WTC11 (cell line): ENCODE measurements around the gene RBM20. TPM values are rescaled to one million over a fixed set of nuclear protein-coding genes. Genes with fewer than 3 reads are reported as not detected.

Source experiments
- ATAC-seq: fragments of 200-7000 bp; cut with Tn5 transposase; 2 replicates; pipeline ENCODE4 v1.10.0; 2021; ENCODE audit warnings: mild to moderate bottlenecking, moderate library complexity
- CTCF ChIA-PET: fragments of 300-600 bp; sonication (Branson Sonifier 250); formaldehyde crosslinking; loops from one replicate; lab custom pipeline; 2021; ENCODE audit warnings: antibody characterized with exemption; lab: Charles Lee
- POLR2A ChIA-PET: fragments of 350-600 bp; sonication (Branson Sonifier 250); formaldehyde crosslinking; loops from one replicate; lab custom pipeline; 2021; ENCODE audit warnings: antibody characterized with exemption; lab: Charles Lee
- DNase-seq: peaks from one replicate; pipeline ENCODE4 v3.0.0; 2021; ENCODE audit warnings: low spot score
- H3K27ac Mint-ChIP-seq: 2 replicates; pipeline ENCODE4 v1.8.0; 2021; ENCODE audit warnings: mixed read lengths
- H3K27me3 Mint-ChIP-seq: 2 replicates; pipeline ENCODE4 v1.8.0; 2021; ENCODE audit warnings: low read depth, mild to moderate bottlenecking, moderate library complexity, mixed read lengths
- H3K36me3 Mint-ChIP-seq: 2 replicates; pipeline ENCODE4 v1.8.0; 2021; ENCODE audit warnings: mixed read lengths
- H3K4me1 Mint-ChIP-seq: 2 replicates; pipeline ENCODE4 v1.8.0; 2022; ENCODE audit warnings: mixed read lengths
- H3K4me3 Mint-ChIP-seq: 2 replicates; pipeline ENCODE4 v1.8.0; 2021; ENCODE audit warnings: mild to moderate bottlenecking, moderate library complexity, mixed read lengths
- H3K9me3 Mint-ChIP-seq: 2 replicates; pipeline ENCODE4 v1.8.0; 2021; ENCODE audit warnings: mixed read lengths
- EMX1 ChIP-seq: fragments of 250-450 bp; sonication (Bioruptor Pico); IDR thresholded peaks from 2 replicates; pipeline ENCODE4 v1.8.0; 2021; ENCODE audit warnings: mild to moderate bottlenecking
- FOXK1 ChIP-seq: sonication (generic); formaldehyde crosslinking; IDR thresholded peaks from 2 replicates; pipeline ENCODE4 v1.8.0; 2022; ENCODE audit warnings: mild to moderate bottlenecking, moderate library complexity, missing genetic modification reagents
- FOXP1 ChIP-seq: sonication (generic); formaldehyde crosslinking; IDR thresholded peaks from 2 replicates; pipeline ENCODE4 v1.8.0; 2022; ENCODE audit warnings: missing genetic modification reagents, mild to moderate bottlenecking, moderate library complexity, borderline replicate concordance
- GABPB1 ChIP-seq: sonication (generic); formaldehyde crosslinking; IDR thresholded peaks from 2 replicates; pipeline ENCODE4 v1.8.1; 2023; ENCODE audit warnings: mild to moderate bottlenecking, missing genetic modification reagents
- NFYB ChIP-seq: sonication (generic); formaldehyde crosslinking; conservative IDR thresholded peaks from 2 replicates; pipeline ENCODE4 v1.8.0; 2022; ENCODE audit warnings: low read depth, missing genetic modification reagents
- NR2C2 ChIP-seq: sonication (generic); formaldehyde crosslinking; IDR thresholded peaks from 2 replicates; pipeline ENCODE4 v1.8.0; 2022; ENCODE audit warnings: mild to moderate bottlenecking, missing genetic modification reagents
- ZNF232 ChIP-seq: sonication (generic); formaldehyde crosslinking; IDR thresholded peaks from 2 replicates; pipeline ENCODE4 v1.8.0; 2022; ENCODE audit warnings: mild to moderate bottlenecking, missing genetic modification reagents
- total RNA-seq: library from RNA; stranded (reverse); gene quantifications from 3 replicates; pipeline ENCODE4 v1.2.3, GENCODE V29; 2021
- TF ChIP-seq, protein P1 (sequence below): sonication (generic); formaldehyde crosslinking; IDR thresholded peaks from 2 replicates; pipeline ENCODE4 v1.8.1; 2023; ENCODE audit warnings: mild to moderate bottlenecking, moderate library complexity, missing genetic modification reagents
- TF ChIP-seq, protein P2 (sequence below): sonication (generic); formaldehyde crosslinking; IDR thresholded peaks from 2 replicates; pipeline ENCODE4 v1.8.0; 2022; ENCODE audit warnings: mild to moderate bottlenecking, missing genetic modification reagents
- TF ChIP-seq, protein P3 (sequence below): sonication (generic); formaldehyde crosslinking; IDR thresholded peaks from 2 replicates; pipeline ENCODE4 v1.8.1; 2022; ENCODE audit warnings: low read depth, mild to moderate bottlenecking, moderate library complexity, missing genetic modification reagents, borderline replicate concordance
- TF ChIP-seq, protein P4 (sequence below): sonication (generic); formaldehyde crosslinking; IDR thresholded peaks from 2 replicates; pipeline ENCODE4 v1.8.0; 2022; ENCODE audit warnings: mild to moderate bottlenecking, missing genetic modification reagents
- TF ChIP-seq, protein P5 (sequence below): fragments of 250-450 bp; sonication (Bioruptor Pico); IDR thresholded peaks from 2 replicates; pipeline ENCODE4 v1.9.0; 2021; ENCODE audit warnings: mild to moderate bottlenecking, borderline replicate concordance
- TF ChIP-seq, protein P6 (sequence below): sonication (generic); formaldehyde crosslinking; IDR thresholded peaks from 2 replicates; pipeline ENCODE4 v1.8.1; 2022; ENCODE audit warnings: low read depth, missing genetic modification reagents, borderline replicate concordance
- TF ChIP-seq, protein P7 (sequence below): sonication (generic); formaldehyde crosslinking; IDR thresholded peaks from 2 replicates; pipeline ENCODE4 v1.8.1; 2022; ENCODE audit warnings: mild to moderate bottlenecking, moderate library complexity, missing genetic modification reagents
- TF ChIP-seq, protein P8 (sequence below): sonication (generic); formaldehyde crosslinking; IDR thresholded peaks from 2 replicates; pipeline ENCODE4 v1.8.0; 2023; ENCODE audit warnings: mild to moderate bottlenecking, missing genetic modification reagents
- TF ChIP-seq, protein P9 (sequence below): sonication (generic); formaldehyde crosslinking; IDR thresholded peaks from 2 replicates; pipeline ENCODE4 v1.8.1; 2023; ENCODE audit warnings: mild to moderate bottlenecking, missing genetic modification reagents

RBM20 gene
- total RNA-seq, 1 experiment from 2014 or later = 0.52 TPM

DNA sequence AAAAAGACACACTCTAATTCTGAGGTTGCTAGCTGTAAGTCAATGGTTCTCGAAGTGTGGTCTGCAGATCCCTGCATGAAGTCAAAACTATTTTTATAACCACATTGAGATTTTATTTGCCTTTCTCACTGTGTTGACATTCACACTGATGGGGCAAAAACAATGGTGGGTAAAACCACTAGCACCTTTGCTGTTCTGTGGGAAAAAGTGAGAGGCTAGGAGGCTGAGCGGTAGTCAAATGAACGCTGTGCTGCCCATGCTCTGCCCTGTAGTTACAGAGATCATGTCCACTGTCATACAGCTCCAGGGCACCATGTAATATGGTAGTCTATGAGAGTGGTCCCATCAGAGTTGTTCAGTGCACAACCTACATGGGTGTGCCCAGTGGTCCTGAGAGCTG, 206.0 kb downstream of the RBM20 start (continued):
- TF ChIP-seq, protein P1, sequence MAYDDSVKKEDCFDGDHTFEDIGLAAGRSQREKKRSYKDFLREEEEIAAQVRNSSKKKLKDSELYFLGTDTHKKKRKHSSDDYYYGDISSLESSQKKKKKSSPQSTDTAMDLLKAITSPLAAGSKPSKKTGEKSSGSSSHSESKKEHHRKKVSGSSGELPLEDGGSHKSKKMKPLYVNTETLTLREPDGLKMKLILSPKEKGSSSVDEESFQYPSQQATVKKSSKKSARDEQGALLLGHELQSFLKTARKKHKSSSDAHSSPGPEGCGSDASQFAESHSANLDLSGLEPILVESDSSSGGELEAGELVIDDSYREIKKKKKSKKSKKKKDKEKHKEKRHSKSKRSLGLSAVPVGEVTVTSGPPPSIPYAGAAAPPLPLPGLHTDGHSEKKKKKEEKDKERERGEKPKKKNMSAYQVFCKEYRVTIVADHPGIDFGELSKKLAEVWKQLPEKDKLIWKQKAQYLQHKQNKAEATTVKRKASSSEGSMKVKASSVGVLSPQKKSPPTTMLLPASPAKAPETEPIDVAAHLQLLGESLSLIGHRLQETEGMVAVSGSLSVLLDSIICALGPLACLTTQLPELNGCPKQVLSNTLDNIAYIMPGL (CRISPR knock-in tag) = no peak
- TF ChIP-seq, protein P2, sequence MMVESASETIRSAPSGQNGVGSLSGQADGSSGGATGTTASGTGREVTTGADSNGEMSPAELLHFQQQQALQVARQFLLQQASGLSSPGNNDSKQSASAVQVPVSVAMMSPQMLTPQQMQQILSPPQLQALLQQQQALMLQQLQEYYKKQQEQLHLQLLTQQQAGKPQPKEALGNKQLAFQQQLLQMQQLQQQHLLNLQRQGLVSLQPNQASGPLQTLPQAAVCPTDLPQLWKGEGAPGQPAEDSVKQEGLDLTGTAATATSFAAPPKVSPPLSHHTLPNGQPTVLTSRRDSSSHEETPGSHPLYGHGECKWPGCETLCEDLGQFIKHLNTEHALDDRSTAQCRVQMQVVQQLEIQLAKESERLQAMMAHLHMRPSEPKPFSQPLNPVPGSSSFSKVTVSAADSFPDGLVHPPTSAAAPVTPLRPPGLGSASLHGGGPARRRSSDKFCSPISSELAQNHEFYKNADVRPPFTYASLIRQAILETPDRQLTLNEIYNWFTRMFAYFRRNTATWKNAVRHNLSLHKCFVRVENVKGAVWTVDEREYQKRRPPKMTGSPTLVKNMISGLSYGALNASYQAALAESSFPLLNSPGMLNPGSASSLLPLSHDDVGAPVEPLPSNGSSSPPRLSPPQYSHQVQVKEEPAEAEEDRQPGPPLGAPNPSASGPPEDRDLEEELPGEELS (CRISPR knock-in tag) = no peak
- TF ChIP-seq, protein P3, sequence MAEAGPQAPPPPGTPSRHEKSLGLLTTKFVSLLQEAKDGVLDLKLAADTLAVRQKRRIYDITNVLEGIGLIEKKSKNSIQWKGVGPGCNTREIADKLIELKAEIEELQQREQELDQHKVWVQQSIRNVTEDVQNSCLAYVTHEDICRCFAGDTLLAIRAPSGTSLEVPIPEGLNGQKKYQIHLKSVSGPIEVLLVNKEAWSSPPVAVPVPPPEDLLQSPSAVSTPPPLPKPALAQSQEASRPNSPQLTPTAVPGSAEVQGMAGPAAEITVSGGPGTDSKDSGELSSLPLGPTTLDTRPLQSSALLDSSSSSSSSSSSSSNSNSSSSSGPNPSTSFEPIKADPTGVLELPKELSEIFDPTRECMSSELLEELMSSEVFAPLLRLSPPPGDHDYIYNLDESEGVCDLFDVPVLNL (CRISPR knock-in tag) = no peak
- TF ChIP-seq NFYB (CRISPR knock-in tag) = no peak
- TF ChIP-seq NR2C2 (CRISPR knock-in tag) = no peak
- TF ChIP-seq, protein P4, sequence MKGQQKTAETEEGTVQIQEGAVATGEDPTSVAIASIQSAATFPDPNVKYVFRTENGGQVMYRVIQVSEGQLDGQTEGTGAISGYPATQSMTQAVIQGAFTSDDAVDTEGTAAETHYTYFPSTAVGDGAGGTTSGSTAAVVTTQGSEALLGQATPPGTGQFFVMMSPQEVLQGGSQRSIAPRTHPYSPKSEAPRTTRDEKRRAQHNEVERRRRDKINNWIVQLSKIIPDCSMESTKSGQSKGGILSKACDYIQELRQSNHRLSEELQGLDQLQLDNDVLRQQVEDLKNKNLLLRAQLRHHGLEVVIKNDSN (CRISPR knock-in tag) = no peak
- TF ChIP-seq, protein P5, sequence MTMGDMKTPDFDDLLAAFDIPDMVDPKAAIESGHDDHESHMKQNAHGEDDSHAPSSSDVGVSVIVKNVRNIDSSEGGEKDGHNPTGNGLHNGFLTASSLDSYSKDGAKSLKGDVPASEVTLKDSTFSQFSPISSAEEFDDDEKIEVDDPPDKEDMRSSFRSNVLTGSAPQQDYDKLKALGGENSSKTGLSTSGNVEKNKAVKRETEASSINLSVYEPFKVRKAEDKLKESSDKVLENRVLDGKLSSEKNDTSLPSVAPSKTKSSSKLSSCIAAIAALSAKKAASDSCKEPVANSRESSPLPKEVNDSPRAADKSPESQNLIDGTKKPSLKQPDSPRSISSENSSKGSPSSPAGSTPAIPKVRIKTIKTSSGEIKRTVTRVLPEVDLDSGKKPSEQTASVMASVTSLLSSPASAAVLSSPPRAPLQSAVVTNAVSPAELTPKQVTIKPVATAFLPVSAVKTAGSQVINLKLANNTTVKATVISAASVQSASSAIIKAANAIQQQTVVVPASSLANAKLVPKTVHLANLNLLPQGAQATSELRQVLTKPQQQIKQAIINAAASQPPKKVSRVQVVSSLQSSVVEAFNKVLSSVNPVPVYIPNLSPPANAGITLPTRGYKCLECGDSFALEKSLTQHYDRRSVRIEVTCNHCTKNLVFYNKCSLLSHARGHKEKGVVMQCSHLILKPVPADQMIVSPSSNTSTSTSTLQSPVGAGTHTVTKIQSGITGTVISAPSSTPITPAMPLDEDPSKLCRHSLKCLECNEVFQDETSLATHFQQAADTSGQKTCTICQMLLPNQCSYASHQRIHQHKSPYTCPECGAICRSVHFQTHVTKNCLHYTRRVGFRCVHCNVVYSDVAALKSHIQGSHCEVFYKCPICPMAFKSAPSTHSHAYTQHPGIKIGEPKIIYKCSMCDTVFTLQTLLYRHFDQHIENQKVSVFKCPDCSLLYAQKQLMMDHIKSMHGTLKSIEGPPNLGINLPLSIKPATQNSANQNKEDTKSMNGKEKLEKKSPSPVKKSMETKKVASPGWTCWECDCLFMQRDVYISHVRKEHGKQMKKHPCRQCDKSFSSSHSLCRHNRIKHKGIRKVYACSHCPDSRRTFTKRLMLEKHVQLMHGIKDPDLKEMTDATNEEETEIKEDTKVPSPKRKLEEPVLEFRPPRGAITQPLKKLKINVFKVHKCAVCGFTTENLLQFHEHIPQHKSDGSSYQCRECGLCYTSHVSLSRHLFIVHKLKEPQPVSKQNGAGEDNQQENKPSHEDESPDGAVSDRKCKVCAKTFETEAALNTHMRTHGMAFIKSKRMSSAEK = no peak
- TF ChIP-seq, protein P6, sequence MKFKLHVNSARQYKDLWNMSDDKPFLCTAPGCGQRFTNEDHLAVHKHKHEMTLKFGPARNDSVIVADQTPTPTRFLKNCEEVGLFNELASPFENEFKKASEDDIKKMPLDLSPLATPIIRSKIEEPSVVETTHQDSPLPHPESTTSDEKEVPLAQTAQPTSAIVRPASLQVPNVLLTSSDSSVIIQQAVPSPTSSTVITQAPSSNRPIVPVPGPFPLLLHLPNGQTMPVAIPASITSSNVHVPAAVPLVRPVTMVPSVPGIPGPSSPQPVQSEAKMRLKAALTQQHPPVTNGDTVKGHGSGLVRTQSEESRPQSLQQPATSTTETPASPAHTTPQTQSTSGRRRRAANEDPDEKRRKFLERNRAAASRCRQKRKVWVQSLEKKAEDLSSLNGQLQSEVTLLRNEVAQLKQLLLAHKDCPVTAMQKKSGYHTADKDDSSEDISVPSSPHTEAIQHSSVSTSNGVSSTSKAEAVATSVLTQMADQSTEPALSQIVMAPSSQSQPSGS (CRISPR knock-in tag) = no peak

DNA sequence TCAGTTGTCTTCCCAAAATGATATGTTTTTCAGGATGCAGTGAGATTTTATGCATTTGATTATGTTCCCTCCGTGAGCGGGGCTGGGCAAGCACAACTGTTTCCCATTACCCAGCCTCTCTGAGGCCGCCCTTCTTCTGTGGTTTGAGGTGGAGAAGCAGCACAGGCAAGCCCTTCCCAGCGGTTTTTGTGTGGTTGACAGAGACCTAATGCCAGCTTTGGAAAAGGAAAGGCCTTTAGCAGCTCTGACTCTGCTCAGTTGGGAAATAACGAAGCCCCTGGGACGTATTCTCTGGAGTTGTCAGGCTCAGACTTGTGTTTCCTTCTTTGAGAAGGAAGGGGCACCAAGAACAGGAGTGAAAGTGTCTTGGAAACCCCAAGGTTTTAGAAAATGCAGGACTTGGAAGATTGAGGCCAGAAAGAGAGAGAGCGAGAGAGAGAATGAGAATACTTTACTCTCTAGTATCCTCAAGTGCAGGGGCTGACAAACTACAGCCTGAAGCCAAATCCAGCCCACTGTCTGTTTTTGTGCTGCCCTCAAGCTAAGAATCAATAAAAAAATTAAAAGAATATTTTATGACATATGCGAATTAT, 207.0 kb downstream of the RBM20 start:
- DNase-seq (no peak), ATAC-seq (no peak)
- H3K4me3 Mint-ChIP-seq = no peak overlapping the region
- no peaks in the 10 kb centered on the region for H3K36me3 Mint-ChIP-seq
- peaks cover 7% of the 10 kb centered on the region for H3K9me3 Mint-ChIP-seq
- POLR2A ChIA-PET = no interaction called here
- H3K27ac Mint-ChIP-seq = no peak overlapping the region
- CTCF ChIA-PET = no interaction called here
- H3K27me3 Mint-ChIP-seq = no peaks in the 10 kb centered on the region
- H3K4me1 Mint-ChIP-seq = 0 out of 2 replicates have a peak, but pooled peaks cover 3% of the 10 kb centered on the region
- no peak for TF ChIP-seq FOXK1
- no peak for TF ChIP-seq FOXP1 (CRISPR knock-in tag)
- no peak for TF ChIP-seq EMX1 (CRISPR knock-in tag)
- TF ChIP-seq, protein P7, sequence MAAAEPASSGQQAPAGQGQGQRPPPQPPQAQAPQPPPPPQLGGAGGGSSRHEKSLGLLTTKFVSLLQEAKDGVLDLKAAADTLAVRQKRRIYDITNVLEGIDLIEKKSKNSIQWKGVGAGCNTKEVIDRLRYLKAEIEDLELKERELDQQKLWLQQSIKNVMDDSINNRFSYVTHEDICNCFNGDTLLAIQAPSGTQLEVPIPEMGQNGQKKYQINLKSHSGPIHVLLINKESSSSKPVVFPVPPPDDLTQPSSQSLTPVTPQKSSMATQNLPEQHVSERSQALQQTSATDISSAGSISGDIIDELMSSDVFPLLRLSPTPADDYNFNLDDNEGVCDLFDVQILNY = no peak
- TF ChIP-seq NFYB (CRISPR knock-in tag) = no peak
- TF ChIP-seq GABPB1 (CRISPR knock-in tag) = no peak
- TF ChIP-seq, protein P8, sequence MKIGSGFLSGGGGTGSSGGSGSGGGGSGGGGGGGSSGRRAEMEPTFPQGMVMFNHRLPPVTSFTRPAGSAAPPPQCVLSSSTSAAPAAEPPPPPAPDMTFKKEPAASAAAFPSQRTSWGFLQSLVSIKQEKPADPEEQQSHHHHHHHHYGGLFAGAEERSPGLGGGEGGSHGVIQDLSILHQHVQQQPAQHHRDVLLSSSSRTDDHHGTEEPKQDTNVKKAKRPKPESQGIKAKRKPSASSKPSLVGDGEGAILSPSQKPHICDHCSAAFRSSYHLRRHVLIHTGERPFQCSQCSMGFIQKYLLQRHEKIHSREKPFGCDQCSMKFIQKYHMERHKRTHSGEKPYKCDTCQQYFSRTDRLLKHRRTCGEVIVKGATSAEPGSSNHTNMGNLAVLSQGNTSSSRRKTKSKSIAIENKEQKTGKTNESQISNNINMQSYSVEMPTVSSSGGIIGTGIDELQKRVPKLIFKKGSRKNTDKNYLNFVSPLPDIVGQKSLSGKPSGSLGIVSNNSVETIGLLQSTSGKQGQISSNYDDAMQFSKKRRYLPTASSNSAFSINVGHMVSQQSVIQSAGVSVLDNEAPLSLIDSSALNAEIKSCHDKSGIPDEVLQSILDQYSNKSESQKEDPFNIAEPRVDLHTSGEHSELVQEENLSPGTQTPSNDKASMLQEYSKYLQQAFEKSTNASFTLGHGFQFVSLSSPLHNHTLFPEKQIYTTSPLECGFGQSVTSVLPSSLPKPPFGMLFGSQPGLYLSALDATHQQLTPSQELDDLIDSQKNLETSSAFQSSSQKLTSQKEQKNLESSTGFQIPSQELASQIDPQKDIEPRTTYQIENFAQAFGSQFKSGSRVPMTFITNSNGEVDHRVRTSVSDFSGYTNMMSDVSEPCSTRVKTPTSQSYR (CRISPR knock-in tag) = no peak
- TF ChIP-seq, protein P9, sequence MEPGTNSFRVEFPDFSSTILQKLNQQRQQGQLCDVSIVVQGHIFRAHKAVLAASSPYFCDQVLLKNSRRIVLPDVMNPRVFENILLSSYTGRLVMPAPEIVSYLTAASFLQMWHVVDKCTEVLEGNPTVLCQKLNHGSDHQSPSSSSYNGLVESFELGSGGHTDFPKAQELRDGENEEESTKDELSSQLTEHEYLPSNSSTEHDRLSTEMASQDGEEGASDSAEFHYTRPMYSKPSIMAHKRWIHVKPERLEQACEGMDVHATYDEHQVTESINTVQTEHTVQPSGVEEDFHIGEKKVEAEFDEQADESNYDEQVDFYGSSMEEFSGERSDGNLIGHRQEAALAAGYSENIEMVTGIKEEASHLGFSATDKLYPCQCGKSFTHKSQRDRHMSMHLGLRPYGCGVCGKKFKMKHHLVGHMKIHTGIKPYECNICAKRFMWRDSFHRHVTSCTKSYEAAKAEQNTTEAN (CRISPR knock-in tag) = no peak
- no peak for TF ChIP-seq ZNF232 (CRISPR knock-in tag)
